GM23338 (cell line): Measurements from ENCODE around the gene WNT5A. TPM values are rescaled to one million over a fixed set of nuclear protein-coding genes. Genes with fewer than 3 reads are reported as not detected.

Experiments used
- ATAC-seq: fragments of 200-7000 bp; cut with Tn5 transposase; 3 replicates; pipeline ENCODE4 v1.9.1; 2020
- DNase-seq: peaks from one replicate; pipeline ENCODE4 v3.0.0-alpha.2; 2015; ENCODE audit warnings: low spot score
- H2AFZ ChIP-seq: fragments of 200-600 bp; sonication (generic); 2 replicates; pipeline ENCODE4 v1.8.0; 2016; ENCODE audit warnings: antibody characterized with exemption, mild to moderate bottlenecking, moderate library complexity
- H3F3A ChIP-seq: fragments of 200-600 bp; sonication (generic); replicated peaks from 2 replicates; pipeline ENCODE4 v1.8.0; 2017; ENCODE audit warnings: antibody characterized with exemption, mixed run types, low read depth
- H3K27ac ChIP-seq: fragments of 200-600 bp; sonication (generic); 2 replicates; pipeline ENCODE4 v1.6.1; 2016; ENCODE audit warnings: low read depth
- H3K27me3 ChIP-seq: fragments of 200-600 bp; sonication (generic); 2 replicates; pipeline ENCODE4 v1.8.0; 2016; ENCODE audit warnings: mild to moderate bottlenecking, mixed run types, moderate library complexity; ENCODE audit not compliant: insufficient read depth
- H3K36me3 ChIP-seq: fragments of 200-600 bp; sonication (generic); 2 replicates; pipeline ENCODE4 v1.8.0; 2016; ENCODE audit warnings: mild to moderate bottlenecking; ENCODE audit not compliant: insufficient read depth
- H3K4me1 ChIP-seq: fragments of 200-600 bp; sonication (generic); 2 replicates; pipeline ENCODE4 v1.8.0; 2016; ENCODE audit warnings: mild to moderate bottlenecking, moderate library complexity; ENCODE audit not compliant: insufficient read depth
- H3K4me2 ChIP-seq: fragments of 200-600 bp; sonication (generic); 2 replicates; pipeline ENCODE4 v1.7.1; 2017; ENCODE audit warnings: mixed run types
- H3K4me3 ChIP-seq: fragments of 200-600 bp; sonication (generic); 2 replicates; pipeline ENCODE4 v1.6.1; 2016; ENCODE audit warnings: mixed run types
- H3K79me2 ChIP-seq: fragments of 200-600 bp; sonication (generic); replicated peaks from 2 replicates; pipeline ENCODE4 v1.8.0; 2017; ENCODE audit warnings: mild to moderate bottlenecking; ENCODE audit not compliant: insufficient read depth
- H3K9me2 ChIP-seq: fragments of 200-600 bp; sonication (generic); 2 replicates; pipeline ENCODE4 v1.8.0; 2017; ENCODE audit not compliant: insufficient read depth
- H4K20me1 ChIP-seq: fragments of 200-600 bp; sonication (generic); replicated peaks from 2 replicates; pipeline ENCODE4 v1.8.0; 2017; ENCODE audit warnings: mild to moderate bottlenecking; ENCODE audit not compliant: insufficient read depth
- H3K27ac Mint-ChIP-seq: 2 replicates; pipeline ENCODE4 v1.8.0; 2020; ENCODE audit warnings: inconsistent platforms, mild to moderate bottlenecking, moderate library complexity, mixed read lengths
- H3K27me3 Mint-ChIP-seq: 3 replicates; pipeline ENCODE4 v1.8.0; 2022; ENCODE audit warnings: low read depth, mild to moderate bottlenecking, moderate library complexity, mixed read lengths, inconsistent platforms; ENCODE audit not compliant: insufficient read depth, poor library complexity
- H3K36me3 Mint-ChIP-seq: 3 replicates; pipeline ENCODE4 v1.8.0; 2021; ENCODE audit warnings: low read depth, mild to moderate bottlenecking, inconsistent platforms, moderate library complexity, mixed read lengths
- H3K4me1 Mint-ChIP-seq: 3 replicates; pipeline ENCODE4 v1.8.0; 2020; ENCODE audit warnings: mild to moderate bottlenecking, inconsistent platforms, mixed read lengths
- H3K4me3 Mint-ChIP-seq: 3 replicates; pipeline ENCODE4 v1.8.0; 2021; ENCODE audit warnings: moderate library complexity, mild to moderate bottlenecking, inconsistent platforms, mixed read lengths
- H3K9me3 Mint-ChIP-seq: 3 replicates; pipeline ENCODE4 v1.8.0; 2020; ENCODE audit warnings: moderate library complexity, mild to moderate bottlenecking, inconsistent platforms, mixed read lengths
- CREB1 ChIP-seq: fragments of 250-450 bp; sonication (Bioruptor Pico); IDR thresholded peaks from 2 replicates; pipeline ENCODE4 v1.5.0; 2020; ENCODE audit warnings: low read depth, mild to moderate bottlenecking, moderate library complexity
- EZH2 ChIP-seq: fragments of 200-600 bp; sonication (generic); IDR thresholded peaks from one replicate; pipeline ENCODE4 v1.8.0; 2017; ENCODE audit warnings: antibody characterized with exemption, mild to moderate bottlenecking, low read depth; ENCODE audit not compliant: unreplicated experiment
- EZH2phosphoT487 ChIP-seq: fragments of 200-600 bp; sonication (generic); IDR thresholded peaks from one replicate; pipeline ENCODE4 v1.8.1; 2018; ENCODE audit warnings: antibody characterized with exemption; ENCODE audit not compliant: unreplicated experiment
- NANOG ChIP-seq: IDR thresholded peaks from 2 replicates; pipeline ENCODE4 v1.6.1; 2016; ENCODE audit warnings: antibody characterized with exemption, borderline replicate concordance
- STAT1 ChIP-seq: IDR thresholded peaks from one replicate; pipeline ENCODE4 v1.6.1; 2016; ENCODE audit warnings: antibody characterized with exemption; ENCODE audit not compliant: unreplicated experiment
- ZNF114 ChIP-seq: fragments of 250-450 bp; sonication (Bioruptor Pico); IDR thresholded peaks from 2 replicates; pipeline ENCODE4 v1.5.0; 2020; ENCODE audit warnings: mild to moderate bottlenecking, moderate library complexity
- polyA plus RNA-seq: library from polyadenylated mRNA; unstranded; fragments of >200 nt; fragmentation: Nextera tagmentation; extraction: Ambion mirVana; gene quantifications from 2 replicates; pipeline ENCODE4 v1.2.1, GENCODE V29; 2016
- total RNA-seq: library from RNA; depleted of rRNA; stranded (reverse); fragments of >200 nt; shearing (Covaris generic); gene quantifications from 2 replicates; pipeline ENCODE4 v1.2.3, GENCODE V29; 2014
- TF ChIP-seq, protein P1 (sequence below), 2 experiments: fragments of 200-600 bp in 1 of 2; sonication (generic) in 1 of 2; conservative IDR thresholded peaks; 2 replicates each; pipeline versions ENCODE4 v1.5.1 to v1.6.1; 2016 to 2017; ENCODE audit warnings: antibody characterized with exemption in 2 of 2, low read depth in 2 of 2, mild to moderate bottlenecking in 2 of 2, moderate library complexity in 1 of 2
- TF ChIP-seq, protein P2 (sequence below): IDR thresholded peaks from one replicate; pipeline ENCODE4 v1.6.1; 2018; ENCODE audit warnings: antibody characterized with exemption; ENCODE audit not compliant: unreplicated experiment
- TF ChIP-seq, protein P3 (sequence below): fragments of 250-450 bp; sonication (Bioruptor Pico); IDR thresholded peaks from 2 replicates; pipeline ENCODE4 v1.5.0; 2020; ENCODE audit warnings: mild to moderate bottlenecking, moderate library complexity

The WNT5A gene
- total and polyA plus RNA-seq, 2 experiments from 2014 or later = 0.53 to 4.0 TPM

DNA sequence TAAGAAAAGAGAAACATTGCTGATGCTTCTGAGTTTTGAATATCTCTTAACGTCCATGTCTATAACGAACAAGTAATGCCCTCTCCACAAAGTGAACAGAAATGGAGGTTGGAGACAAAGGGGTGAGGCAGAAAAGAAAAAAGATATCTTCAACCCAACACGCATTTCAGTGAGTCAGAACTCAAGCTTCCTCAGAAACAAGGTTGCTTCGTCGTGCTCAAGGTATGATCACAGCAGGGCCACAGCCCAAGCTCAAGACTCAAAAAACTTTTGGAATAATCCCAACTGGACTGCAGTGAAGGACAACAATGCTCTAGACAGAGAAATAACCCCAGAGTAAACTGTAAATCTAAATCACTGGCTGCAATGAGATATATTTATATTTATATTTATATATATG lies 18.9 kb downstream of the WNT5A start:
- Mint-ChIP-seq H3K27ac (no peak overlapping the region), H3K4me1 (peaks cover 11% of the 10 kb centered on the region), H3K9me3 (no peaks in the 10 kb centered on the region; the same call in 2 of the 3 replicates), H3K4me3 (no peak overlapping the region), H3K27me3 (peaks cover 8% of the 10 kb centered on the region), H3K36me3 (no peaks in the 10 kb centered on the region)
- DNase-seq = no peak
- H3K27ac ChIP-seq = no peak overlapping the region
- no peak overlapping the region for H3K4me3 ChIP-seq
- H2AFZ ChIP-seq = no peak overlapping the region
- TF ChIP-seq, protein P1, sequence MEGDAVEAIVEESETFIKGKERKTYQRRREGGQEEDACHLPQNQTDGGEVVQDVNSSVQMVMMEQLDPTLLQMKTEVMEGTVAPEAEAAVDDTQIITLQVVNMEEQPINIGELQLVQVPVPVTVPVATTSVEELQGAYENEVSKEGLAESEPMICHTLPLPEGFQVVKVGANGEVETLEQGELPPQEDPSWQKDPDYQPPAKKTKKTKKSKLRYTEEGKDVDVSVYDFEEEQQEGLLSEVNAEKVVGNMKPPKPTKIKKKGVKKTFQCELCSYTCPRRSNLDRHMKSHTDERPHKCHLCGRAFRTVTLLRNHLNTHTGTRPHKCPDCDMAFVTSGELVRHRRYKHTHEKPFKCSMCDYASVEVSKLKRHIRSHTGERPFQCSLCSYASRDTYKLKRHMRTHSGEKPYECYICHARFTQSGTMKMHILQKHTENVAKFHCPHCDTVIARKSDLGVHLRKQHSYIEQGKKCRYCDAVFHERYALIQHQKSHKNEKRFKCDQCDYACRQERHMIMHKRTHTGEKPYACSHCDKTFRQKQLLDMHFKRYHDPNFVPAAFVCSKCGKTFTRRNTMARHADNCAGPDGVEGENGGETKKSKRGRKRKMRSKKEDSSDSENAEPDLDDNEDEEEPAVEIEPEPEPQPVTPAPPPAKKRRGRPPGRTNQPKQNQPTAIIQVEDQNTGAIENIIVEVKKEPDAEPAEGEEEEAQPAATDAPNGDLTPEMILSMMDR (conservative IDR thresholded peaks at IDR 0.05; ENCODE audit: low read depth in 2 of 2) = no peak
- TF ChIP-seq, protein P2, sequence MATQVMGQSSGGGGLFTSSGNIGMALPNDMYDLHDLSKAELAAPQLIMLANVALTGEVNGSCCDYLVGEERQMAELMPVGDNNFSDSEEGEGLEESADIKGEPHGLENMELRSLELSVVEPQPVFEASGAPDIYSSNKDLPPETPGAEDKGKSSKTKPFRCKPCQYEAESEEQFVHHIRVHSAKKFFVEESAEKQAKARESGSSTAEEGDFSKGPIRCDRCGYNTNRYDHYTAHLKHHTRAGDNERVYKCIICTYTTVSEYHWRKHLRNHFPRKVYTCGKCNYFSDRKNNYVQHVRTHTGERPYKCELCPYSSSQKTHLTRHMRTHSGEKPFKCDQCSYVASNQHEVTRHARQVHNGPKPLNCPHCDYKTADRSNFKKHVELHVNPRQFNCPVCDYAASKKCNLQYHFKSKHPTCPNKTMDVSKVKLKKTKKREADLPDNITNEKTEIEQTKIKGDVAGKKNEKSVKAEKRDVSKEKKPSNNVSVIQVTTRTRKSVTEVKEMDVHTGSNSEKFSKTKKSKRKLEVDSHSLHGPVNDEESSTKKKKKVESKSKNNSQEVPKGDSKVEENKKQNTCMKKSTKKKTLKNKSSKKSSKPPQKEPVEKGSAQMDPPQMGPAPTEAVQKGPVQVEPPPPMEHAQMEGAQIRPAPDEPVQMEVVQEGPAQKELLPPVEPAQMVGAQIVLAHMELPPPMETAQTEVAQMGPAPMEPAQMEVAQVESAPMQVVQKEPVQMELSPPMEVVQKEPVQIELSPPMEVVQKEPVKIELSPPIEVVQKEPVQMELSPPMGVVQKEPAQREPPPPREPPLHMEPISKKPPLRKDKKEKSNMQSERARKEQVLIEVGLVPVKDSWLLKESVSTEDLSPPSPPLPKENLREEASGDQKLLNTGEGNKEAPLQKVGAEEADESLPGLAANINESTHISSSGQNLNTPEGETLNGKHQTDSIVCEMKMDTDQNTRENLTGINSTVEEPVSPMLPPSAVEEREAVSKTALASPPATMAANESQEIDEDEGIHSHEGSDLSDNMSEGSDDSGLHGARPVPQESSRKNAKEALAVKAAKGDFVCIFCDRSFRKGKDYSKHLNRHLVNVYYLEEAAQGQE = no peak
- TF ChIP-seq ZNF114 (CRISPR knock-in tag) (no peak), STAT1 (no peak), CREB1 (no peak), EZH2phosphoT487 (no peak), NANOG (no peak), EZH2 (no peak)
- TF ChIP-seq, protein P3, sequence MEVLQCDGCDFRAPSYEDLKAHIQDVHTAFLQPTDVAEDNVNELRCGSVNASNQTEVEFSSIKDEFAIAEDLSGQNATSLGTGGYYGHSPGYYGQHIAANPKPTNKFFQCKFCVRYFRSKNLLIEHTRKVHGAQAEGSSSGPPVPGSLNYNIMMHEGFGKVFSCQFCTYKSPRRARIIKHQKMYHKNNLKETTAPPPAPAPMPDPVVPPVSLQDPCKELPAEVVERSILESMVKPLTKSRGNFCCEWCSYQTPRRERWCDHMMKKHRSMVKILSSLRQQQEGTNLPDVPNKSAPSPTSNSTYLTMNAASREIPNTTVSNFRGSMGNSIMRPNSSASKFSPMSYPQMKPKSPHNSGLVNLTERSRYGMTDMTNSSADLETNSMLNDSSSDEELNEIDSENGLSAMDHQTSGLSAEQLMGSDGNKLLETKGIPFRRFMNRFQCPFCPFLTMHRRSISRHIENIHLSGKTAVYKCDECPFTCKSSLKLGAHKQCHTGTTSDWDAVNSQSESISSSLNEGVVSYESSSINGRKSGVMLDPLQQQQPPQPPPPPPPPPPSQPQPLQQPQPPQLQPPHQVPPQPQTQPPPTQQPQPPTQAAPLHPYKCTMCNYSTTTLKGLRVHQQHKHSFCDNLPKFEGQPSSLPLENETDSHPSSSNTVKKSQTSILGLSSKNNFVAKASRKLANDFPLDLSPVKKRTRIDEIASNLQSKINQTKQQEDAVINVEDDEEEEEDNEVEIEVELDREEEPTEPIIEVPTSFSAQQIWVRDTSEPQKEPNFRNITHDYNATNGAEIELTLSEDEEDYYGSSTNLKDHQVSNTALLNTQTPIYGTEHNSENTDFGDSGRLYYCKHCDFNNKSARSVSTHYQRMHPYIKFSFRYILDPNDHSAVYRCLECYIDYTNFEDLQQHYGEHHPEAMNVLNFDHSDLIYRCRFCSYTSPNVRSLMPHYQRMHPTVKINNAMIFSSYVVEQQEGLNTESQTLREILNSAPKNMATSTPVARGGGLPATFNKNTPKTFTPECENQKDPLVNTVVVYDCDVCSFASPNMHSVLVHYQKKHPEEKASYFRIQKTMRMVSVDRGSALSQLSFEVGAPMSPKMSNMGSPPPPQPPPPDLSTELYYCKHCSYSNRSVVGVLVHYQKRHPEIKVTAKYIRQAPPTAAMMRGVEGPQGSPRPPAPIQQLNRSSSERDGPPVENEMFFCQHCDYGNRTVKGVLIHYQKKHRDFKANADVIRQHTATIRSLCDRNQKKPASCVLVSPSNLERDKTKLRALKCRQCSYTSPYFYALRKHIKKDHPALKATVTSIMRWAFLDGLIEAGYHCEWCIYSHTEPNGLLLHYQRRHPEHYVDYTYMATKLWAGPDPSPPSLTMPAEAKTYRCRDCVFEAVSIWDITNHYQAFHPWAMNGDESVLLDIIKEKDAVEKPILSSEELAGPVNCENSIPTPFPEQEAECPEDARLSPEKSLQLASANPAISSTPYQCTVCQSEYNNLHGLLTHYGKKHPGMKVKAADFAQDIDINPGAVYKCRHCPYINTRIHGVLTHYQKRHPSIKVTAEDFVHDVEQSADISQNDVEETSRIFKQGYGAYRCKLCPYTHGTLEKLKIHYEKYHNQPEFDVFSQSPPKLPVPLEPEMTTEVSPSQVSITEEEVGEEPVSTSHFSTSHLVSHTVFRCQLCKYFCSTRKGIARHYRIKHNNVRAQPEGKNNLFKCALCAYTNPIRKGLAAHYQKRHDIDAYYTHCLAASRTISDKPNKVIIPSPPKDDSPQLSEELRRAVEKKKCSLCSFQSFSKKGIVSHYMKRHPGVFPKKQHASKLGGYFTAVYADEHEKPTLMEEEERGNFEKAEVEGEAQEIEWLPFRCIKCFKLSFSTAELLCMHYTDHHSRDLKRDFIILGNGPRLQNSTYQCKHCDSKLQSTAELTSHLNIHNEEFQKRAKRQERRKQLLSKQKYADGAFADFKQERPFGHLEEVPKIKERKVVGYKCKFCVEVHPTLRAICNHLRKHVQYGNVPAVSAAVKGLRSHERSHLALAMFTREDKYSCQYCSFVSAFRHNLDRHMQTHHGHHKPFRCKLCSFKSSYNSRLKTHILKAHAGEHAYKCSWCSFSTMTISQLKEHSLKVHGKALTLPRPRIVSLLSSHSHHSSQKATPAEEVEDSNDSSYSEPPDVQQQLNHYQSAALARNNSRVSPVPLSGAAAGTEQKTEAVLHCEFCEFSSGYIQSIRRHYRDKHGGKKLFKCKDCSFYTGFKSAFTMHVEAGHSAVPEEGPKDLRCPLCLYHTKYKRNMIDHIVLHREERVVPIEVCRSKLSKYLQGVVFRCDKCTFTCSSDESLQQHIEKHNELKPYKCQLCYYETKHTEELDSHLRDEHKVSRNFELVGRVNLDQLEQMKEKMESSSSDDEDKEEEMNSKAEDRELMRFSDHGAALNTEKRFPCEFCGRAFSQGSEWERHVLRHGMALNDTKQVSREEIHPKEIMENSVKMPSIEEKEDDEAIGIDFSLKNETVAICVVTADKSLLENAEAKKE (CRISPR knock-in tag) = no peak
- H3K9me2 ChIP-seq = no peaks in the 10 kb centered on the region
- H3K4me1 ChIP-seq = peaks cover 14% of the 10 kb centered on the region
- H3K36me3 ChIP-seq = no peaks in the 10 kb centered on the region
- no peaks in the 10 kb centered on the region for H4K20me1 ChIP-seq
- no peaks in the 10 kb centered on the region for H3K79me2 ChIP-seq
- H3F3A ChIP-seq = no peaks in the 10 kb centered on the region
- H3K27me3 ChIP-seq = peaks cover 16% of the 10 kb centered on the region
- ATAC-seq = no peak
- no peak overlapping the region for H3K4me2 ChIP-seq
